GM10248 (cell line): ENCODE measurements around the gene PKD1.

Experiments
- CTCF ChIA-PET: fragments of 300-600 bp; sonication (Branson Sonifier 250); formaldehyde crosslinking; extraction: SDS; loops from one replicate; lab custom pipeline; 2021; ENCODE audit warnings: antibody characterized with exemption; lab: Yijun Ruan, JAX
- POLR2A ChIA-PET: fragments of 350-650 bp; sonication (Branson Sonifier 250); formaldehyde crosslinking; extraction: SDS; loops from one replicate; lab custom pipeline; 2020; ENCODE audit warnings: antibody characterized with exemption; lab: Yijun Ruan, JAX
- DNase-seq: peaks from one replicate; pipeline ENCODE4 v3.0.0; 2012; ENCODE audit errors: extremely low spot score
- TF ChIP-seq, protein P1 (sequence below): IDR thresholded peaks from 2 replicates; pipeline ENCODE4 v1.5.1; 2012; ENCODE audit warnings: mild to moderate bottlenecking, low read depth; ENCODE audit errors: extremely low read depth, missing control alignments, control extremely low read depth

Gene PKD1

DNA sequence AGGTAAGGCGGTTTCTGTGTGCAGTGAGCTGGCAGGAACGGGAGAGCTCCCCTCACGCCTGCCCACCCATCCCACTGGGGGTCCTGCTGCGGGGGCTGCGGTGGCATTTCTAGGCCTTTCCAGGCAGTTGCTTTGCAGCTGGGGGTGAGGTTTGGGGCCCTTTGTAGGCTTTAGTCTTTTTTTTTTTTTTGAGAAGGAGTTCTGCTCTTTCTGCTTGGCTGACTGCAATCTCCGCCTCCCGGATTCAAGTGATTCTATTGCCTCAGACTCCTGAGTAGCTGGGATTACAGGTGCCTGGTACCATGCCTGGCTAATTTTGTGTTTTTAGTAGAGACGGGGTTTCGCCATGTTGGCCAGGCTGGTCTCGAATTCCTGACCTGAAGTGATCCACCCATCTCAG lies 76.8 kb downstream of the PKD1 start:
- no peak for DNase-seq
- ChIA-PET POLR2A (interaction anchor here (0.7 kb wide), 1 partner anchor 90 kb away, joined by 3 read pairs; the partner anchor contains the start of gene RAB26), CTCF (interaction anchor here (2.1 kb wide), 1 partner anchor 82 kb away, joined by 6 read pairs; no protein-coding TSS in a partner anchor)
- TF ChIP-seq, protein P1, sequence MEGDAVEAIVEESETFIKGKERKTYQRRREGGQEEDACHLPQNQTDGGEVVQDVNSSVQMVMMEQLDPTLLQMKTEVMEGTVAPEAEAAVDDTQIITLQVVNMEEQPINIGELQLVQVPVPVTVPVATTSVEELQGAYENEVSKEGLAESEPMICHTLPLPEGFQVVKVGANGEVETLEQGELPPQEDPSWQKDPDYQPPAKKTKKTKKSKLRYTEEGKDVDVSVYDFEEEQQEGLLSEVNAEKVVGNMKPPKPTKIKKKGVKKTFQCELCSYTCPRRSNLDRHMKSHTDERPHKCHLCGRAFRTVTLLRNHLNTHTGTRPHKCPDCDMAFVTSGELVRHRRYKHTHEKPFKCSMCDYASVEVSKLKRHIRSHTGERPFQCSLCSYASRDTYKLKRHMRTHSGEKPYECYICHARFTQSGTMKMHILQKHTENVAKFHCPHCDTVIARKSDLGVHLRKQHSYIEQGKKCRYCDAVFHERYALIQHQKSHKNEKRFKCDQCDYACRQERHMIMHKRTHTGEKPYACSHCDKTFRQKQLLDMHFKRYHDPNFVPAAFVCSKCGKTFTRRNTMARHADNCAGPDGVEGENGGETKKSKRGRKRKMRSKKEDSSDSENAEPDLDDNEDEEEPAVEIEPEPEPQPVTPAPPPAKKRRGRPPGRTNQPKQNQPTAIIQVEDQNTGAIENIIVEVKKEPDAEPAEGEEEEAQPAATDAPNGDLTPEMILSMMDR, result no peak

DNA sequence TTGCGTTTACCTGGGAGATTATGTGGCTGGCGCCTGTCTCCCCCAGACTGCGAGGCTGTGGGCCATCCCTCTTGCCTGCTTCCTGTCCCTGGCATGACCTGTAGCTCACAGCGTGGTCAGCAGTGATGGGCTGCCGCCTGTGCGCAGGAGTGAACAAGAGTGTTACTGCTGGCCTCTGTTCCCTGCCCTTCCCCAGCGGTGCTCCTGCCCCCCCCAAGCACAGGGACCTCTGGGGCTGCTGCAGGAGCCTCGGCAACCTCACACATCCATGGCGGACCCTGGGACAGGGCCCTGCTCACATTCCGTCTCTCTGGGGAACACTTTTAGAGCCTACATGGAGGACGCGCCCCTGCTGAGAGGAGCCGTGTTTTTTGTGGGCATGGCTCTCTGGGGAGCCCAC lies 77.3 kb downstream of the PKD1 start:
- CTCF ChIA-PET, result no interaction called here
- DNase-seq, result no peak
- TF ChIP-seq, protein P1, result no peak
- POLR2A ChIA-PET, result interaction anchor here (0.7 kb wide), 1 partner anchor 90 kb away, joined by 3 read pairs; the partner anchor contains the start of gene RAB26

DNA sequence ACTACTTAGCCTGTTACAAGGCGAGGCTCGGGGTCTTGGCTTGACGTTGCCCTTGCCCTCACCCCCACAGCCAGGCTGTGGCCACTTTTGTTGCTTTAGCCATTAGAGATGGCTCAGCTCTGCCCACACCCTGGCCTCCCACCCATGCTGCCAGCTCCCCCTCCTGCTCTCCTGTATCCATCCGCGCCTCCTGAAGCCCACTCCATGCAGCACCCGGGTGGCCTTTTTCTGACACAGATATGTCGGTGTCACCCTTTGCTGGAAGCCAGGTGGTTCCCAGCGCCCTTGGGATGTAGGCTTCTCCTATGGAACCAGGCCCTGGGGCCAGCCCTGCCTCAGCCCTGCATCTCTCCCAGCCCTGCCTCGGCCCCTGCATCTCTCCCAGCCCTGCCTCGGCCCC lies 78.3 kb downstream of the PKD1 start:
- POLR2A ChIA-PET, result no interaction called here
- DNase-seq, result no peak
- TF ChIP-seq, protein P1, result no peak
- CTCF ChIA-PET, result interaction anchor here (1.4 to 2.3 kb wide), 3 partner anchors 10 to 44 kb away, joined by 3 to 13 read pairs (median 4); partner anchors contain the start of genes NTHL1 and TSC2

DNA sequence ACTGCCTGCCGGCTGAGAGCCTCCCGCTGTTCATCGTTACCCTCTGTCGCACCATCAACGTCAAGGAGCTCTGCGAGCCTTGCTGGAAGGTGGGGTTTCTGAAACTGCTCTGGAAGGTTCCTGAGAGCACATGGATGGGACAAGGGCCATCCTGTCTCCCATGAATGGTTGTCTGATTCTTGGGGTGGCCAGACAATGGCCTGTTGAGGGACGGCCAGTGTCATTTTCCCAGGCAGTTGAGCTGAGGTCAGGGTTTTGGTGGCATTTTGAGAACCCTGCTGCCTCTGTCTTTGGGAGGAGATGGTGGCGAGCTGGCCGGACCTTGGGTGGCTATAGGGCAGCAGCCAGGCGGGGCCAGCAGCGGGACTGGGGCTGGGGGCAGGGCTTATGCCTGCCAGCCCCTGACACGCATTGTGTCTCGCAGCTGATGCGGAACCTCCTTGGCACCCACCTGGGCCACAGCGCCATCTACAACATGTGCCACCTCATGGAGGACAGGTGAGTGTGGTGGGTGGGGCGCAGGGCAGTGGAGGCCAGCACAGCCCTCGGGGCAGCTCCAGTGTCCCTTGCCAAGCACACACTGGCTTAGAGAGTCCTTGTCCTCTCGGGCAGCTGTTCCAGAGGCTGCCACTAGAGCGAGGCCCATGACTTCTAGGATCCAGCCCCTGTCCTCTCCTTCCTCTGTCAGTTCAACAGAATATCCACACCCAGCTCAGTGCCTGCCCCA lies 78.9 kb downstream of the PKD1 start:
- DNase-seq, result no peak
- ChIA-PET CTCF (interaction anchor here (1.0 to 2.3 kb wide), 5 partner anchors 10 to 96 kb away, joined by 3 to 13 read pairs (median 4); partner anchors contain the start of genes NTHL1 and TSC2), POLR2A (no interaction called here)
- TF ChIP-seq, protein P1, result no peak

DNA sequence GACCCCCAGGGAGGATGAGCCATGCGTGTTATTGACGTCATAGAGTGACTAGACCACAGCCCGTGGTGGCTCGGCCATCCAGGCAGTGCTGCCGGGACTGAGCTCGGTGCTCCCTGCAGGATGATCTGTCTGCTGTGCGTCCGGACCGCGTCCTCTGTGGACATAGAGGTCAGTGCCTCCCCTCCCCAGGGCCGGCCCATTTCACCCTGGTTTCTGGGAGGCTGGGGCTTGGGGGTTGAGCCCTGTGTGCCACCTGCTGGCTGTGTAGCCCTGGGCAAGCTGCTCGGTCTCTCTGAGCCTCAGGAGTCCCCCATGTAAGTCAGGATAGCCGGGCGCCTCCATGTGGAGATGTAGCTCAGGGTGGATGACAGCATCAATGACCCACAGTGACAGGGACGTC lies 79.6 kb downstream of the PKD1 start:
- POLR2A ChIA-PET, result interaction anchor here (0.7 kb wide), 1 partner anchor 1098 kb away, joined by 9 read pairs; no protein-coding TSS in a partner anchor

More for the DNA sequence above, 79.6 kb downstream of the PKD1 start:
- CTCF ChIA-PET, result interaction anchor here (1.0 to 2.3 kb wide), 6 partner anchors 9 to 99 kb away, joined by 3 to 13 read pairs (median 4); partner anchors contain the start of genes NTHL1 and TSC2
- no peak for DNase-seq
- TF ChIP-seq, protein P1, result peak; percentile 10
